Measurements from ENCODE around the gene SHTN1.

- TF ChIP-seq CTCF (optimal IDR thresholded peaks at IDR 0.05 in 1 of 3, IDR thresholded peaks at IDR 0.05 in 1 of 3, conservative IDR thresholded peaks at IDR 0.05 in 1 of 3; ENCODE audit: extremely low read depth in 1 of 3, insufficient read depth in 2 of 3, low read length in 3 of 3) (no peak), EZH2 (IDR thresholded peaks at IDR 0.05; ENCODE audit: low read length) (no peak)
Observed at GRCh38 chr10:116913695-116914094, 91.3 kb downstream of the SHTN1 start.

Measured in keratinocyte (primary cell).